Measurements from ENCODE around the gene SLC38A9. TPM values are rescaled to one million over a fixed set of nuclear protein-coding genes. Genes with fewer than 3 reads are reported as not detected.
A peak's percentile ranks its signal among the peaks of the same experiment; 100 is the strongest.

SLC38A9 gene
- total RNA-seq, 1 donor from 2014 or later = 15.0 TPM

DNA sequence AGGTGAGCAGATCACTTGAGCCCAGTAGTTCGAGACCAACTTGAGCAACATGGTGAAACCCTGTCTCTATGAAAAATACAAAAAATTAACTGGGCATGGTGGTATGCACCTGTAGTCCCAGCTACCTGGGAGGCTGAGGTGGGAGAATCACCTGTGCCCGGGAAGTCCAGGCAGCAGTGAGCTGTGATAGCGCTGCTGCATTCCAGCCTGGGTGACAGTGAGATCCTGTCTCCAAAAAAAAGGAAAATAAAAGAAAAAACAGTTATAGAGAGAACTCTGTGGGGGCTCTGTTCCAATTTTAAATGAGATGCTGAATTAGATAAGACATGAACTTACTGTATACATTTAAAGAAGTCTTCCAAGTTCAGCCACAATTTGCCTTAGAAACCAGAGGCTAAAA is 44.2 kb downstream of the SLC38A9 start:
- no peak overlapping the region for H3K4me3 ChIP-seq (ENCODE audit: low read depth, low read length)
- DNase-seq (ENCODE audit: low read depth) = no peak
- TF ChIP-seq, protein P1, sequence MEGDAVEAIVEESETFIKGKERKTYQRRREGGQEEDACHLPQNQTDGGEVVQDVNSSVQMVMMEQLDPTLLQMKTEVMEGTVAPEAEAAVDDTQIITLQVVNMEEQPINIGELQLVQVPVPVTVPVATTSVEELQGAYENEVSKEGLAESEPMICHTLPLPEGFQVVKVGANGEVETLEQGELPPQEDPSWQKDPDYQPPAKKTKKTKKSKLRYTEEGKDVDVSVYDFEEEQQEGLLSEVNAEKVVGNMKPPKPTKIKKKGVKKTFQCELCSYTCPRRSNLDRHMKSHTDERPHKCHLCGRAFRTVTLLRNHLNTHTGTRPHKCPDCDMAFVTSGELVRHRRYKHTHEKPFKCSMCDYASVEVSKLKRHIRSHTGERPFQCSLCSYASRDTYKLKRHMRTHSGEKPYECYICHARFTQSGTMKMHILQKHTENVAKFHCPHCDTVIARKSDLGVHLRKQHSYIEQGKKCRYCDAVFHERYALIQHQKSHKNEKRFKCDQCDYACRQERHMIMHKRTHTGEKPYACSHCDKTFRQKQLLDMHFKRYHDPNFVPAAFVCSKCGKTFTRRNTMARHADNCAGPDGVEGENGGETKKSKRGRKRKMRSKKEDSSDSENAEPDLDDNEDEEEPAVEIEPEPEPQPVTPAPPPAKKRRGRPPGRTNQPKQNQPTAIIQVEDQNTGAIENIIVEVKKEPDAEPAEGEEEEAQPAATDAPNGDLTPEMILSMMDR (conservative IDR thresholded peaks at IDR 0.05; ENCODE audit: low read depth, low read length) = no peak

DNA sequence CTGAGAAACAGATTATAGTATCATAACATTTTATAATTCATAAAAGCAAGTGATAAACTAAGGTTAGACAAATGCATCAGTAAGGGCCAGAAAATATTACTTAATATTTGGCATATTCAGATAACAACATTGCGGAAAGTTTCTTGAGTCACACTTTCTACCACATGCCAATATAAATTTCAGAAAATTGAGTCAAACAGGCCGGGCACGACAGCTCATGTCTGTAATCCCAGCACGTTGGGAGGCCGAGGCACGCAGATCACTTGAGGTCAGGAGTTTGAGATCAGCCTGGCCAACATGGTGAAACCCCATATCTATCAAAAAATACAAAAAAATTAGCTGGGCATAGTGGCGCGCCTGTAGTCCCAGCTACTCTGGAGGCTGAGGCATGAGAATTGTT is 47.1 kb downstream of the SLC38A9 start:
- no peak overlapping the region for H3K4me3 ChIP-seq (ENCODE audit: low read depth, low read length)
- TF ChIP-seq, protein P1 (conservative IDR thresholded peaks at IDR 0.05; ENCODE audit: low read depth, low read length) = no peak
- no peak for DNase-seq (ENCODE audit: low read depth)

DNA sequence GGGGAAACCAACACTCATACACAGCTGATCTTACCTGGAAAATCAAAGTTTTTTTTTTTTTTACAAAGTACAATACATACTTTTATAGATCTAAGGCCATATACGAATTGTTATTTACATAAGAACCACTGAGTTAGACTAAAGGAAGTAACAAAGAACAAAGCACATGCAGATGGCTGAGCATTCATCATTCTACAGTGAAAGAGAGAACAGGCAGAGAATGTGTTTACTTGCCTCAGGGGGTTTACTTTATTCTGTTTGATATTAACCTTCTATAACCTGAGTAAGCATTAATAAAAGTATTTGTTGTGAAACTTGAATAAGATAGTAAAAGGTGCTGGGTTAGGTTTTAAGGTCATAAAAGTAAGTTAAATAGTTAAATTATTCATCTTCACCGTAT is 54.7 kb downstream of the SLC38A9 start:
- H3K4me3 ChIP-seq (ENCODE audit: low read depth, low read length) = no peak overlapping the region
- peak; percentile 13 for DNase-seq (ENCODE audit: low read depth)
- TF ChIP-seq, protein P1 (conservative IDR thresholded peaks at IDR 0.05; ENCODE audit: low read depth, low read length) = no peak

DNA sequence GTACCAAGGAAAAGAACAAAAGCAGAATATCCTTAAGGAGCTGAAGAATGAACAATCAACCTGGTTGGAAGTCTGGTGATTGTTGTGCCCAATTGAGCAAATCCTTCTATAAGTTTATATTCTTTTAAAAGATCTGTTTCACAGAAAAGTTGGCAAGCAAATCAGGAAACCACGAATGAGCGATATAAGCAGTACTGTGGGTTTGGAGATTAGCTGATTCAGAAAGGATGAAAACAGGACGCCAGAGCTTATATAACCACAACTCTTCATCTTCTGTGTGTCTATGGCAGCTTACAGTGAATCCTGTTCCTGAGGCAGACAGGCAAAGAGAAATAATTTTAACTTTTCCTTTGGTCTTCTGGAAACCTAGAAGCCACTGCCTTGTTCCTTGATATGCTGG is 61.7 kb downstream of the SLC38A9 start:
- DNase-seq (ENCODE audit: low read depth) = no peak
- TF ChIP-seq, protein P1 (conservative IDR thresholded peaks at IDR 0.05; ENCODE audit: low read depth, low read length) = no peak
- no peak overlapping the region for H3K4me3 ChIP-seq (ENCODE audit: low read depth, low read length)

DNA sequence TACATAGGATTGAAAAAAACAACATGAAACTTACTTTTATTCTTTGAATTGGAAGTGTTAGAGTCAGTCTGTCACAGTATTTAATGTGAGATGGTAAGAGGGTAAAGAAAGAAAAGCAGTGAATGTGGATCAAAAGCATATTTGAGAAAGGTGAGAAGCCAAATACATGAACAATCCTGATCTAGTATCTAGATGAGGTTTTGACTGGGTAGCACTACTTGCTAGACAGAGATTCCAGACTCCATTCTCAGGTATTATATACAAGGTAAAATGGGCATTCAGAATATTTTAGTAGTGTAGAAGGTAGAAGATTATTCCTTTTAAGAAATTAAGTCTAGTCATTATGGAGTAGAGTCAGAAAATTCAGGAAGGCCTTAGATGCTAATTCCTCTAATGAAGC is 62.2 kb downstream of the SLC38A9 start:
- DNase-seq (ENCODE audit: low read depth) = no peak

DNA sequence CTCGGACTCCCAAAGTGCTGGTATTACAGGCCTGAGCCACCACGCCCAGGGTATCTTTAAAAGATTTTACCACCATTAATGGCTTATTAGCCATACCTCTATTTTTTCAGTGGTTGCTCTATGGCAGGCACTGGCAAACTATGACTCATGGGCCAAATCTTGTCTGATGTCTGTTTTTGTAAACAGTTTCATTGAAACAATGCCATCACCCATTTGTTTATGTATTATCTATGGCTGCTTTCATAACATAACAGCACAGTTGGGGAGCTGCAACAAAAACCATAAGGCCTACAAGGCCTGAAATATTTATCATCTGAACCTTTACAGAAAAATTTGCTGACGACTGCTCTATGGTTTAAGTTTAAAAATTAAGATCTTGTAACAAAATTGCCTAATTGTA is 66.8 kb downstream of the SLC38A9 start:
- DNase-seq (ENCODE audit: low read depth) = no peak
- TF ChIP-seq, protein P1 (conservative IDR thresholded peaks at IDR 0.05; ENCODE audit: low read depth, low read length) = no peak
- no peak overlapping the region for H3K4me3 ChIP-seq (ENCODE audit: low read depth, low read length)

More for the DNA sequence above, 62.2 kb downstream of the SLC38A9 start:
- TF ChIP-seq, protein P1 (conservative IDR thresholded peaks at IDR 0.05; ENCODE audit: low read depth, low read length) = no peak
- no peak overlapping the region for H3K4me3 ChIP-seq (ENCODE audit: low read depth, low read length)

DNA sequence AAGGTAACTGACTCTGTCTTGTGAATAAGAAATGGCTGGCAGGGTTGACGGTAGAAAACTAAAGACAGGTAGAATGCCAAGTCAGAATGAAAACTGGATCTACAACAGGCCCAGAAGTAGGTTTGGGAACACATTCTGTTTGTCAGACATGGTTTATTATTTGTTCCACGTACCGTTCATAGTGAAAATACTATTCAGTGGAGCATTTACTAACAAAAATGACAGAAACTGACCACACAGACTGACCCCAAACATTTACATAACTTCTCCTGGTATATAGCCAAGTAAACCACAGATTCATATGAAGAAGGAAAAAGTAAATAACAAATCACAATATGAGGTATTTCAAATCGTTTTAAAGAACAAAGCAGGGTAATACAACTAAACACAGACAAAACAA is 73.7 kb downstream of the SLC38A9 start:
- no peak overlapping the region for H3K4me3 ChIP-seq (ENCODE audit: low read depth, low read length)
- TF ChIP-seq, protein P1 (conservative IDR thresholded peaks at IDR 0.05; ENCODE audit: low read depth, low read length) = no peak
- no peak for DNase-seq (ENCODE audit: low read depth)

Measured in epithelial cell of proximal tubule (primary cell).